Neural progenitor cell (in vitro differentiated cells): ENCODE measurements around the gene TMEM203. TPM values are rescaled to one million over a fixed set of nuclear protein-coding genes. Genes with fewer than 3 reads are reported as not detected.
A peak's percentile ranks its signal among the peaks of the same experiment; 100 is the strongest.

ENCODE experiments used
- DNase-seq: peaks from one replicate; pipeline ENCODE4 v3.0.0-alpha.2; 2016; ENCODE audit warnings: low spot score
- H2AFZ ChIP-seq: fragments of 200-600 bp; sonication (generic); replicated peaks from 2 replicates; pipeline ENCODE4 v1.6.1; 2016; ENCODE audit warnings: antibody characterized with exemption
- H3F3A ChIP-seq: fragments of 200-600 bp; sonication (generic); 2 replicates; pipeline ENCODE4 v1.6.1; 2016; ENCODE audit warnings: antibody characterized with exemption, low read depth
- H3K27ac ChIP-seq: fragments of 200-600 bp; sonication (generic); 2 replicates; pipeline ENCODE4 v1.5.1; 2016; ENCODE audit warnings: mild to moderate bottlenecking
- H3K27me3 ChIP-seq: fragments of 200-600 bp; sonication (generic); 2 replicates; pipeline ENCODE4 v1.6.1; 2016; ENCODE audit warnings: mild to moderate bottlenecking, moderate library complexity
- H3K36me3 ChIP-seq: fragments of 200-600 bp; sonication (generic); 2 replicates; pipeline ENCODE4 v1.5.1; 2016
- H3K4me1 ChIP-seq: fragments of 200-600 bp; sonication (generic); 2 replicates; pipeline ENCODE4 v1.6.1; 2016; ENCODE audit warnings: mixed run types
- H3K4me2 ChIP-seq: fragments of 200-600 bp; sonication (generic); 2 replicates; pipeline ENCODE4 v1.6.1; 2016
- H3K4me3 ChIP-seq: fragments of 200-600 bp; sonication (generic); 2 replicates; pipeline ENCODE4 v1.5.1; 2016
- H3K79me2 ChIP-seq: fragments of 200-600 bp; sonication (generic); 2 replicates; pipeline ENCODE4 v1.6.1; 2016; ENCODE audit warnings: low read depth
- H3K9ac ChIP-seq: fragments of 200-600 bp; sonication (generic); 2 replicates; pipeline ENCODE4 v1.6.1; 2016
- H3K9me3 ChIP-seq: fragments of 200-600 bp; sonication (generic); 2 replicates; pipeline ENCODE4 v1.5.1; 2016; ENCODE audit warnings: low read depth
- H4K20me1 ChIP-seq: fragments of 200-600 bp; sonication (generic); 2 replicates; pipeline ENCODE4 v1.6.1; 2016; ENCODE audit warnings: low read depth
- H3K27ac Mint-ChIP-seq: 3 replicates; pipeline ENCODE4 v1.8.0; 2021; ENCODE audit warnings: mixed read lengths
- H3K27me3 Mint-ChIP-seq: 2 replicates; pipeline ENCODE4 v1.8.0; 2022; ENCODE audit warnings: low read depth, mild to moderate bottlenecking, inconsistent platforms, moderate library complexity, mixed read lengths; ENCODE audit not compliant: insufficient read depth
- H3K36me3 Mint-ChIP-seq: 3 replicates; pipeline ENCODE4 v1.8.0; 2021; ENCODE audit warnings: mixed read lengths
- H3K4me1 Mint-ChIP-seq: 3 replicates; pipeline ENCODE4 v1.8.0; 2021; ENCODE audit warnings: mixed read lengths
- H3K4me3 Mint-ChIP-seq: 3 replicates; pipeline ENCODE4 v1.8.0; 2021; ENCODE audit warnings: mild to moderate bottlenecking, moderate library complexity, mixed read lengths
- H3K9me3 Mint-ChIP-seq: 3 replicates; pipeline ENCODE4 v1.8.0; 2020; ENCODE audit warnings: mixed read lengths
- EZH2 ChIP-seq: fragments of 200-600 bp; sonication (generic); IDR thresholded peaks from 2 replicates; pipeline ENCODE4 v1.6.1; 2017; ENCODE audit warnings: antibody characterized with exemption, mild to moderate bottlenecking, moderate library complexity
- EZH2phosphoT487 ChIP-seq: fragments of 200-600 bp; sonication (generic); IDR thresholded peaks from 2 replicates; pipeline ENCODE4 v1.6.1; 2017; ENCODE audit warnings: antibody characterized with exemption
- total RNA-seq: library from RNA; depleted of rRNA; stranded (reverse); fragments of >200 nt; gene quantifications from 2 replicates; pipeline ENCODE4 v1.2.3, GENCODE V29; 2015; ENCODE audit warnings: low replicate concordance
- TF ChIP-seq, protein P1 (sequence below): fragments of 200-600 bp; sonication (generic); IDR thresholded peaks from 2 replicates; pipeline ENCODE4 v1.5.1; 2017; ENCODE audit warnings: antibody characterized with exemption, mild to moderate bottlenecking

TMEM203 gene
- total RNA-seq, 1 donor from 2014 or later, result 21.6 TPM

DNA sequence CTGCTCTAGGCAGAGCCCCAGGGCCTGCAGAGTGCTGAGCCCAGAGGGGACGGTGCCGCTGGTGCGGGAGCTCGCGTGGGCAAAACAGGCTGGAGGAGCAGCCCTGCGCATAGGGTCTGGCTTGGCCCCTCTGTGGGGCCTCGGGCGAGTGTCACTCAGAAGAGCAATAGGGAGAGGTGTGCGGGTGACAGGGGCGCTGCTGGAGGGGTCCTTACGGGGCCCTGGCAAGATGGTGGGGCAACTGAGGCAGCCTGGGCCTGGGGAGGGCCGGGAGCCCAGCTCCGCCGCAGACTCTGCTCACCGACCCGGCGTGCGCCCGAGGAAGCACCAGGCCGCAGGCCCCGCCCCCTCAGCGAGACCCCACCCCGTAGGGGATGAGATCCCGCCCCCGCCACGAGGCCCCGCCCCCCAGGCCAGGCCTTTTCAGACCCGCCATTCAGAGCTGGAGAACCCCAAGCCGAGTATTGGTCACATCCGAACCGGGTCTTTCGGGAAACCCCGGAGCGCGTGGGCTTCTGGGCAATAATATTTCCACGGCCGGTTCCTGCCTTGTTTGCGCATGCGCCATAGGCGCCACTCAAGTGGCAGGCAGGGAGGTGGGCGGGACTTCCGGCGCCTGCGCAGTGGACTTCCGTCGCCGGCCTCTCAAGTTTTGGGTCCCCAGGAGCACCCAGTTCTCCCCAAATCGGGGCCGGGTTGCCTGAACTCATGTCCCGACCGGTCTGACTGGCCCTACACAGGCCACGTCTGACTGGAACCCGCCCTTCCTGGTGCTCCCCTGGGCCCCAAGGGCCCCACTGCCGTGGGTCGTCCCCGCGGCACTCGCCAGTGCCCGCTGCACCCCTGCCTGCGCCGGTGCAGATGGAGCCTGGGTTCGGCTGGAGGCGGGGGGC, 17.9 kb upstream of the TMEM203 start:
- peaks cover 25% of the 10 kb centered on the region for H3K27me3 ChIP-seq
- H3K36me3 ChIP-seq, result no peaks in the 10 kb centered on the region
- H3K27me3 Mint-ChIP-seq, result peaks cover 6% of the 10 kb centered on the region
- H3K4me3 ChIP-seq, result peak overlapping the region; percentile 65
- H3K9me3 ChIP-seq, result no peaks in the 10 kb centered on the region
- H3K36me3 Mint-ChIP-seq, result no peaks in the 10 kb centered on the region
- H3K4me1 ChIP-seq, result peaks cover 13% of the 10 kb centered on the region
- TF ChIP-seq EZH2, result peak; percentile 62
- peak; percentile 3 for TF ChIP-seq EZH2phosphoT487
- TF ChIP-seq, protein P1, sequence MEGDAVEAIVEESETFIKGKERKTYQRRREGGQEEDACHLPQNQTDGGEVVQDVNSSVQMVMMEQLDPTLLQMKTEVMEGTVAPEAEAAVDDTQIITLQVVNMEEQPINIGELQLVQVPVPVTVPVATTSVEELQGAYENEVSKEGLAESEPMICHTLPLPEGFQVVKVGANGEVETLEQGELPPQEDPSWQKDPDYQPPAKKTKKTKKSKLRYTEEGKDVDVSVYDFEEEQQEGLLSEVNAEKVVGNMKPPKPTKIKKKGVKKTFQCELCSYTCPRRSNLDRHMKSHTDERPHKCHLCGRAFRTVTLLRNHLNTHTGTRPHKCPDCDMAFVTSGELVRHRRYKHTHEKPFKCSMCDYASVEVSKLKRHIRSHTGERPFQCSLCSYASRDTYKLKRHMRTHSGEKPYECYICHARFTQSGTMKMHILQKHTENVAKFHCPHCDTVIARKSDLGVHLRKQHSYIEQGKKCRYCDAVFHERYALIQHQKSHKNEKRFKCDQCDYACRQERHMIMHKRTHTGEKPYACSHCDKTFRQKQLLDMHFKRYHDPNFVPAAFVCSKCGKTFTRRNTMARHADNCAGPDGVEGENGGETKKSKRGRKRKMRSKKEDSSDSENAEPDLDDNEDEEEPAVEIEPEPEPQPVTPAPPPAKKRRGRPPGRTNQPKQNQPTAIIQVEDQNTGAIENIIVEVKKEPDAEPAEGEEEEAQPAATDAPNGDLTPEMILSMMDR, result no peak
- H3K9ac ChIP-seq, result peak overlapping the region; percentile 66
- no peaks in the 10 kb centered on the region for H3K9me3 Mint-ChIP-seq
- no peaks in the 10 kb centered on the region for H3K79me2 ChIP-seq
- H3K27ac ChIP-seq, result no peak overlapping the region
- DNase-seq, result peak; percentile 98
- no peak overlapping the region for H3K27ac Mint-ChIP-seq
- H4K20me1 ChIP-seq, result no peaks in the 10 kb centered on the region
- peaks cover 12% of the 10 kb centered on the region for H3F3A ChIP-seq
- peak overlapping the region; percentile 81 for H3K4me2 ChIP-seq
- peaks cover 3% of the 10 kb centered on the region for H3K4me1 Mint-ChIP-seq
- peak overlapping the region; percentile 87 for H3K4me3 Mint-ChIP-seq
- peak overlapping the region; percentile 29 for H2AFZ ChIP-seq

DNA sequence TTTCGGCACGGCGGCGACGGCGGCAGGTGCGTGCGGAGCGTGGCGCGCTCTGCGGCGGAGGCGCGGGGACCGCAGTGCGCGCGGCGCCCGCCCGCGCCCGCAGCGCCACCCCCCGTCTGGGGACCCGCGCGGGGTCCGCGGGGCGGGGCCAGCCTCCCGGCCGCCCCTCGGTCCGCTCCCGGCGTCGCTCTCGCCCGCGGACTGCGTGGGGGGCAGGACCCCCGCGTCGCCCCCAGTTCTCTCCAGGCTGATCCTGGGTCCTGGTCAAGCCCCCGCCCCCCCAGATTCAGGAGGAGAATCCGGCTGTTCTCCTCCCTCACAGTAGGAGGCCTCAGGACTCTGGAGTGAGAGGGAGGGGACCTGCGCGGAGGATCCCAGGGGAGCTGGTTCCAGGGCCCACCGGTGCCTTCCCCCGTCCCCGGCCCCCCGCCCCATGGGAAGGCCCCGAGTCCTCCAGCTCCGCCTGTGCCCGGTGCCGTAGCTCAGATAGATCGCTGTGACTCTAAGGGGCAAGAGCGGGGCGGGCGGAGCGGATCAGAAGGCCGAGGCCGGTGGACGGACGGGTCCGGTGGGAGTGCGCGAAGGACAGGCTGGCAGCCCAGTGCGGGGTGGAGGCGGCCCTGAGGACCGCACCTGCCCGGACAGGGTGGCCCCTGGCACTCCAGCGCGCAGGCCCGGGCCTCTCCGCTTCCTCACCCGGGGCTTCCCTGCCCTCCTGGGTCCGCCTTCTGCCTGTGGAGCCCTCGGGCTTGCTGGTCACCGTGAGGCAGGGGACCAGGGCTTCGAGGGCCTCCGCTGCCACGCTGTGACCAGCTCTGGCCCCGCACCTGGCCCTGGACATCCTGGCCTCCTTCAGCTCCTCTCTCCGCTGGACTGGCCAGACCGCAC, 17.0 kb upstream of the TMEM203 start, which contains the start of gene RNF208:
TSS of gene RNF208 (minus strand) at position 51 of the 888 bp plus-strand sequence. CDS start 1,028 bp downstream, outside the sequence.
- Mint-ChIP-seq H3K9me3 (no peaks in the 10 kb centered on the region), H3K27ac (no peak within 1 kb of the TSS), H3K36me3 (no peaks in the 10 kb centered on the region), H3K4me1 (no peaks in the 10 kb centered on the region), H3K4me3 (peak within 1 kb of the TSS; percentile 87), H3K27me3 (peaks cover 3% of the 10 kb centered on the region)
- no peaks in the 10 kb centered on the region for H3K79me2 ChIP-seq
- H3K4me3 ChIP-seq, result peak within 1 kb of the TSS; percentile 65
- peaks cover 25% of the 10 kb centered on the region for H3K27me3 ChIP-seq
- peak; percentile 61 for DNase-seq
- peaks cover 6% of the 10 kb centered on the region for H4K20me1 ChIP-seq
- peaks cover 13% of the 10 kb centered on the region for H3K4me1 ChIP-seq
- no peaks in the 10 kb centered on the region for H3K9me3 ChIP-seq
- no peak within 1 kb of the TSS for H3K27ac ChIP-seq
- peak within 1 kb of the TSS; percentile 92 for H3K4me2 ChIP-seq
- peaks cover 12% of the 10 kb centered on the region for H3F3A ChIP-seq
- no peak within 1 kb of the TSS for H2AFZ ChIP-seq
- TF ChIP-seq, protein P1, result no peak
- TF ChIP-seq EZH2phosphoT487, result peak; percentile 38
- TF ChIP-seq EZH2, result peak; percentile 58
- no peaks in the 10 kb centered on the region for H3K36me3 ChIP-seq
- no peak within 1 kb of the TSS for H3K9ac ChIP-seq

DNA sequence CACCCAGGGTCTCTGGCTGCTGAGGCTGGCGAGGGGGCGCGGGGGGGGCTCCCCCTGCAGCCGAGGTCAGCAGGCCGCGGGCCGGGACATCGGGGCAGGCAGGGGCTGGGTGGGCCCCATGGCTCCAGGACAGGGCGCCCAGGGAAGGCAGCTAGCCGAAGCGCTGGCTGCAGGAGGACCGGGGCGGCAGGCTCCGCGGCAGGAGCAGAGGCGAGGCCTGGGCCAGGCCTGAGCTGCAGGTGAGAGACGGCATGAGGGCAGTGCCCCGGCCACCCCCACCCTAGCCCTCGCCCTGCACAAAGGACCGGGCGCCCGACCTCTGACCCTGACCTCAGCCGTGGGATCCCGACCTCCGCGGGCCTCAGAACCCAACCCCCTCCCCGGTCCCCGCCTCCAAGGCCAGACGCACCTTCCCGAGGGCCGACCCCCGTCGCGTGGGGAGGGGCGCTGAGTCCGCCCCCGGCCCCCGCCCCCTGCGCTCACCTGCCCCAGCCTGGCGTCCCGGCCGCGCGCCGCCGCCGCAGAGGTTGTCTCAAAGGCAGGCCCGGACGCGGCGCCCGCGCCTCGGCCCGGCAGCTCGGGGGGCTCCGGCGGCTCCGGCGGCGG, 16.2 kb upstream of the TMEM203 start:
- no peaks in the 10 kb centered on the region for H3K9me3 ChIP-seq
- peaks cover 2% of the 10 kb centered on the region for H3K27me3 Mint-ChIP-seq
- H3K4me1 ChIP-seq, result peaks cover 13% of the 10 kb centered on the region
- peaks cover 7% of the 10 kb centered on the region for H4K20me1 ChIP-seq
- H3K27me3 ChIP-seq, result peaks cover 25% of the 10 kb centered on the region
- no peaks in the 10 kb centered on the region for H3K79me2 ChIP-seq
- no peak overlapping the region for H3K9ac ChIP-seq
- H3K36me3 Mint-ChIP-seq, result no peaks in the 10 kb centered on the region
- H3K4me3 Mint-ChIP-seq, result no peak overlapping the region
- no peaks in the 10 kb centered on the region for H3K36me3 ChIP-seq
- peak overlapping the region; percentile 92 for H3K4me2 ChIP-seq
- H3K9me3 Mint-ChIP-seq, result no peaks in the 10 kb centered on the region
- peak; percentile 47 for DNase-seq
- no peak overlapping the region for H3K27ac Mint-ChIP-seq
- no peak overlapping the region for H2AFZ ChIP-seq
- H3K4me1 Mint-ChIP-seq, result no peaks in the 10 kb centered on the region
- TF ChIP-seq EZH2, result no peak
- TF ChIP-seq, protein P1, result no peak
- TF ChIP-seq EZH2phosphoT487, result no peak
- peak overlapping the region; percentile 56 for H3K4me3 ChIP-seq
- H3F3A ChIP-seq, result peaks cover 12% of the 10 kb centered on the region
- H3K27ac ChIP-seq, result no peak overlapping the region
